Cortex of kidney (tissue), 1 donor: Measurements from ENCODE around the gene SDHAF2.
"Not testable (repeated sequence)": the region's sequence is repeated elsewhere in the genome, so short reads cannot be mapped to it uniquely, and the experiment has no call there.

Experiments
- DNase-seq: peaks from one replicate; lab custom pipeline; 2025; lab: John Stamatoyannopoulos, UW

The SDHAF2 gene

GRCh38 chr11:61429691-61430582 lies at the start of gene SDHAF2, which contains the start of gene CPSF7:
Gene SDHAF2 (plus strand): TSS chr11:61430124. CDS start chr11:61430147, 23 bp downstream.
Gene CPSF7 (minus strand): TSS chr11:61429975. CDS start chr11:61429235, 740 bp downstream.
- peak; percentile 95 for DNase-seq

- DNase-seq = no peak
These were observed 49.0 kb upstream of the SDHAF2 start for GRCh38 chr11:61380884-61381283.

GRCh38 chr11:61383859-61384258 lies 46.1 kb upstream of the SDHAF2 start:
- DNase-seq = not testable (repeated sequence)

DNA sequence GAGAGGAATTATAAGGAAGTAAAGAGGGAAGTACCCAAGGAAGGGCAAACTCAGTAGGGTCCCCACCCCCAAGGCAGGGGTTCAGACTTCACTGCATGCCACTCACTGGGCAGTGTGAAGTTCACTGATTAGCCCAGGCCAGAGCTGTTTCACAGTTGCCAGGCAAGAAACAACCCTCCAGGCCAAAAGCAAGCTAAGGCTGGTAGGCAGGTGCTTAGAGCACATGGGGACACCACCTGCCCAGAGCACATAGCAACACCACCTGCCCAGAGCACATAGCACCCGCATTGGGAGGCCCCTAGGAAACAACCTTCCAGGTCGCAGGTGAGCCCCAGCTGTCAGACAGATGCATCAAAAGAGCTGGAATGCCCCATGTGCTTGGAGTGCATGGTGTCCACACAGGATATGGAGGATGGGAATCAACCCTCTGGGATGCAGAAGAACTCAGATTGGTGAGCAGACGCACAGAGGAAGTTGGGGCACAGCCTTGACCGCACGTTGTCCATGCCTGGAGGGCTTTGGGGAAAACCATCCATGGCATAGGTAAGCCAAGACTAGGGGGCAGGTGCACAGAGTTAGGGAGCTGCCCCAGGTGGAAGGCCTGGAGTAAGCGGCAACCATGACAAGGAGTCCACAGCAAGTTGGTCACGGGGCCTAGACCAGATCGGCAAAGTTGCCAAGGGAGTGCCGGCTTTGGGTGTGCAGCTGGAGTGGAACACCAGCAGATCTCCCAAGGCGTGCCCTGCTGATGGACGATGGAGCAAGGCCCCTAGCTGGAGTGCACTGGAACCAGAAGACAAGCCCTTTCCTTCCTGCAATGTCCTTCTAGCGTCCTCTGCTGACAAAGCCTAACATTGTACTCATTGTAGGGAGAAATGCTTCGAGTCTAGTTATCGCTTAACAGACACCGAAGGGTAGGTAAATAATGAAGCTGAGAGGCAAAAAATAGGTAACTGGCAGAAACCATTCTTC lies 45.4 kb upstream of the SDHAF2 start:
- DNase-seq = no peak

- no peak for DNase-seq
These were observed 39.8 kb upstream of the SDHAF2 start for GRCh38 chr11:61390161-61390560.

DNA sequence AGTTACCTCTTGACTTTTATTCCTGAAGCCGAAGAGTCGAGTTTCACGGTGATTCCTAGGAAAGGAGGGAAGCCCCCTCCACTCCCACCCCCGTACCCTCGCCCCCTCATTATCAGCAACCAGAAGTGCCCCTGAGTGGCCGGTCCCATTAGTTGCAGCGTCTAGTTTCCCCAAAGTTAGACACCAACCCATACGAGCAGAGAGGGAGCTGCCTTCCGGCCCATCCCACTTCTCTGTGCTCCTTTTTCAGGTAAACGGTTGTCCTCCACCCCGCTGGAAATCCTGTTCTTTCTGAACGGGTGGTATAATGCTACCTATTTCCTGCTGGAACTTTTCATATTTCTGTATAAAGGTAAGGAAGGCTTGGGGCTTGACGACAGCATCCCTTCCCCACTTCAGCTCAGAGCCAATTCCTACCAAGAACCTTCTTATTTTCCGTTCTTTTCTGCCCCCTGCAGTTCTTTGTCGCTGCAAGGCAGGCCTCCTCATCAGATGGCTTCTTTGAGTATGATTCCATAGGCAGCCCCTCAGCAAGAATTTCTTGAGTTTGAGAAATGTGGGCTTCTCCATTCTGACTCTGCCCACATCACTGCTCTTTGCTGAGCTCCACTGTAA lies 36.8 kb upstream of the SDHAF2 start:
- no peak for DNase-seq

GRCh38 chr11:61401173-61401572 lies 28.8 kb upstream of the SDHAF2 start:
- no peak for DNase-seq

GRCh38 chr11:61401573-61401972 lies 28.4 kb upstream of the SDHAF2 start:
- DNase-seq = no peak

DNA sequence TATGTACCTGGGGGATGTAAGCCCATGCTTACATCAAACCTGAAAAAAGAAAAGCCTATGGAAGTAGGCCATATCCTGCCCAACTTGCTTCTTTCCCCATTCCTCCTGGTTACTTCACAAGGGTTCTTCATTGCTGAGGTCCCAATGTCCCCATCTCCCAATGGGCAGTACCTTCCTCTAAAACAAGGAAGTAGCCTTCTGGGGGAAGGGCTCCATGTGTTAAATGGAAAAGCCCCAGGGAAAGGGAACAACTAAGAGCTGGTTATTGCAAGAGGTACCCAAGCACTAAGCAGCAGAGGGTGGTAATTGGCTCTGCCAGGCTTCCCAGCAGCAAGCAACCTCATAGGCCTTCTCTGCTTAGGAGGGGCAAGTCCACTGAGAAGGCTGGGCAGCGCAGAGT lies 26.3 kb upstream of the SDHAF2 start:
- no peak for DNase-seq

- no peak for DNase-seq
These were observed 25.8 kb upstream of the SDHAF2 start for GRCh38 chr11:61404103-61404502.

GRCh38 chr11:61404641-61405040 lies 25.3 kb upstream of the SDHAF2 start:
- no peak for DNase-seq

- DNase-seq = no peak
These were observed 23.9 kb upstream of the SDHAF2 start for GRCh38 chr11:61406067-61406466.

GRCh38 chr11:61406991-61407728 lies 22.8 kb upstream of the SDHAF2 start:
- DNase-seq = no peak

DNA sequence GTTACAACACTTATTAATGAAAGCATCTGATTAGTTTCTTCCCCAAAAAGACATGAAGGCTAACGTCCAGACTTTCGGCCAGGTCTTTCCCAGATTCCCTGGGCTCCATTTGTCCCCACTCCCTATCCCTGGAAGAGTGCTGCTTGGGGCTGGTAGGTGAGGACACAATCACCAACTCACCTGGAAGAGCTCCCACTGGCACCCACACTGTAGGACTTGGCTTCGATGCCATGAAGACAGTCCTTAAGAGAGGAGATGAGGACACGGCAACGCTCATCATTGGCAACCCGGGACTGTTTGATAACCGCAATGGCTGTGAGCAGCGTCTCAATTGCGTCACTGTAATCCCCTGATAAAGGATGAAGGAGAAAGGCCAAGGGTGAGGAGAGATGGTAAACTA lies 18.3 kb upstream of the SDHAF2 start:
- DNase-seq = no peak

- DNase-seq = no peak
These were observed 16.4 kb upstream of the SDHAF2 start for GRCh38 chr11:61413496-61413895.

- DNase-seq = no peak
These were observed 15.4 kb upstream of the SDHAF2 start for GRCh38 chr11:61414547-61414946.

DNA sequence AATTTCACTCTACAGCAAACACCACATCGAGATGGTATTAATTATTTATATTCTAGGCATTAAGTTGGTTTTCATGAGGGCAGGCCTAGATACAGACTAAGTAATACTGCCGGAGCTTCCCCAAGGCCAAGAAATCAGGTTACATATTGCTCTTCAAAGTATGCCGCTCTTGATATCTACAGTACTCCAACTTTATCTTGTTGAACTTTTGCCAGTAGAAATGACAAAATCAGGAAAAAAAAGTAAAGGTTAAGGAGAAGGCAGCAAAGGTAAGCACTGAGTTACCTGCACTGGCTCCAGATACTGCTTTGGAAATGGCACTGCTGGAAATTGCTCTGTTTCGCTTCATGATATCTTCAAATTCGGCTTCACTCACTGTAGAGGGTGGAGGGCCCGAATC lies 14.5 kb upstream of the SDHAF2 start:
- no peak for DNase-seq

DNA sequence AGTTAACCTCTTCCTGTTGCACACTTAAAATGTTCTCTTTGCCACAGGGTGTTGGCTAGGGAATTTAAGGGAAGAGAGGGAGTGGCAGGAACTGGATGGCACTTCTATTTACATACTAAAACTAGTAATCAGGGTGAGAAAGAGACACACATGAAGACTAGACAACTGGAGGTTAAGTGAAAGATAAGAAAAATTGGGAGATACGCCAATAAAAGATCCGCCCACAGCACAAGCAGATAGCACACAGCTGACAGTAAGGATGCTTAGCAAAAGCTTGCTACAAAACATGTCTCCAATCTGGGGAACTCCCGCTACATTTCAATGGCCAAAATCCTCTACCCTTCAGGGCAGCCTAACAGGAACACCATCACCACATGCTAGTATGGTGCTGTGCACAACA lies 13.0 kb upstream of the SDHAF2 start:
- DNase-seq = no peak

DNA sequence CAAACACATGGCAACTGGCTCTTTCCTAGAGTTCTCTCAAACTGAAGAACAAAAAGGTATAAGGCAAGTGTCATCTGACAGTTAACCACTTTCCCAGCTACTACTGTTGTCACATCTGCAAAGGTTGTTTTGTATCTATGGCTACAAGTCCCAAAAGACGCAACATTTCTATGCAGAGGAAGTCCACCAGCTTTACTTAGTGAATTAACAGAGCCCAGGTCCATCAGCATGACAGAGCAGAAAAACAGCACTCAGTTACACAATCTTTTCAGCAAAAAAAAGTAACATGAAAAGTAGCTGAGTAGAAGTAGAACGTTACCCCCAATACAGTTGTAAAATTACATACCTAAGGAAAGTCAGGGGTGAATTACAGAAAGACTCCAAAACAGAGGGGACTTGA lies 12.3 kb upstream of the SDHAF2 start:
- DNase-seq = no peak

- DNase-seq = no peak
These were observed 11.8 kb upstream of the SDHAF2 start for GRCh38 chr11:61418136-61418535.

- DNase-seq = no peak
These were observed 7.7 kb upstream of the SDHAF2 start for GRCh38 chr11:61422226-61422625.
